ENCODE measurements around the gene NAA35.

NAA35 gene

GRCh38 chr9:86069206-86069869, 128.4 kb downstream of the NAA35 start:
- DNase-seq: no peak
